Muscle of back (tissue), 13 donors: ENCODE results near the gene PLA2G4B. TPM values are rescaled to one million over a fixed set of nuclear protein-coding genes. Genes with fewer than 3 reads are reported as not detected.
A peak's percentile ranks its signal among the peaks of the same experiment; 100 is the strongest.

ENCODE experiments used
- DNase-seq, 3 donors: peaks; one replicate each; pipeline versions ENCODE4 v3.0.0 to v3.0.0-alpha.2; 2013
- long read RNA-seq, 9 donors: transcript quantifications; one replicate each; lab custom pipeline, GENCODE V29; 2026
- polyA plus RNA-seq, 10 donors: library from polyadenylated mRNA; unstranded; fragments of 120-200 nt; gene quantifications; one replicate each; pipeline ENCODE4 v1.2.1, GENCODE V29; 2013; ENCODE audit not compliant: insufficient read length in 10 of 10

PLA2G4B gene, protein sequence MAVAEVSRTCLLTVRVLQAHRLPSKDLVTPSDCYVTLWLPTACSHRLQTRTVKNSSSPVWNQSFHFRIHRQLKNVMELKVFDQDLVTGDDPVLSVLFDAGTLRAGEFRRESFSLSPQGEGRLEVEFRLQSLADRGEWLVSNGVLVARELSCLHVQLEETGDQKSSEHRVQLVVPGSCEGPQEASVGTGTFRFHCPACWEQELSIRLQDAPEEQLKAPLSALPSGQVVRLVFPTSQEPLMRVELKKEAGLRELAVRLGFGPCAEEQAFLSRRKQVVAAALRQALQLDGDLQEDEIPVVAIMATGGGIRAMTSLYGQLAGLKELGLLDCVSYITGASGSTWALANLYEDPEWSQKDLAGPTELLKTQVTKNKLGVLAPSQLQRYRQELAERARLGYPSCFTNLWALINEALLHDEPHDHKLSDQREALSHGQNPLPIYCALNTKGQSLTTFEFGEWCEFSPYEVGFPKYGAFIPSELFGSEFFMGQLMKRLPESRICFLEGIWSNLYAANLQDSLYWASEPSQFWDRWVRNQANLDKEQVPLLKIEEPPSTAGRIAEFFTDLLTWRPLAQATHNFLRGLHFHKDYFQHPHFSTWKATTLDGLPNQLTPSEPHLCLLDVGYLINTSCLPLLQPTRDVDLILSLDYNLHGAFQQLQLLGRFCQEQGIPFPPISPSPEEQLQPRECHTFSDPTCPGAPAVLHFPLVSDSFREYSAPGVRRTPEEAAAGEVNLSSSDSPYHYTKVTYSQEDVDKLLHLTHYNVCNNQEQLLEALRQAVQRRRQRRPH
- 1 to 10 TPM; 1.5 to 9.7 (median 6.9) TPM for polyA plus RNA-seq
- long read RNA-seq, donor 1, result 0 reads
- long read RNA-seq, donor 2, result 0 reads
- long read RNA-seq, donor 3, result 0 reads
- long read RNA-seq, donor 4, result 0 reads
- long read RNA-seq, donor 5, result 0 reads
- long read RNA-seq, donor 6, result 0 reads
- long read RNA-seq, donor 7, result 0 reads
- long read RNA-seq, donor 8, result 0 reads
- long read RNA-seq, donor 9, result 0 reads

DNA sequence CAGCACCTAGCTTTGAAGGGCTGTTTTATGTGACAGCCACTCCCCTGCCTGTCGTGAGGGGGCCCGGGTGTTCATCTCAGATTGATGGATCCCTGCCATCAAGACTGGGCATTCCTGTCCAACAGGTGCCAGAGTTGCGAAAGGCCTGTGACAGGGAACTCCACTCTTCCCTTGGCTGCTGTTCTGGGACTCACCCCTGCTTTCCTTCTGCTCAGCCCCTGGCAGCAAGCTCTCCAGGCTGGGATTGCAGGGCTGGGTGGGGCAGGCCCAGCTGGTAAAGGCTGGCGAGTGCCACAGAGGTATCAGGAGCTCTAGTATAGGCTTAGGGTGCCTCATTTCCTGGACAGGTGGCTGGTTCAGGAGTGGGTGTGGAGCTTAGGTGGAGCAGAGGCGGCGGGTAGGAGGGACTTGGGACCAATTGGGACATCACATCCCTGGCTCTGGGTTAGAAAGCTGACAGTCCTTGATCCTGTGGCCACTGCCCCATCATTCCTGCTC is at the start of gene PLA2G4B:
Gene PLA2G4B (plus strand): TSS at position 448 of the 498 bp plus-strand sequence. CDS start 67 bp downstream, outside the sequence.
- peak in 2 of 3 donors; percentile 32 to 47 for DNase-seq

DNA sequence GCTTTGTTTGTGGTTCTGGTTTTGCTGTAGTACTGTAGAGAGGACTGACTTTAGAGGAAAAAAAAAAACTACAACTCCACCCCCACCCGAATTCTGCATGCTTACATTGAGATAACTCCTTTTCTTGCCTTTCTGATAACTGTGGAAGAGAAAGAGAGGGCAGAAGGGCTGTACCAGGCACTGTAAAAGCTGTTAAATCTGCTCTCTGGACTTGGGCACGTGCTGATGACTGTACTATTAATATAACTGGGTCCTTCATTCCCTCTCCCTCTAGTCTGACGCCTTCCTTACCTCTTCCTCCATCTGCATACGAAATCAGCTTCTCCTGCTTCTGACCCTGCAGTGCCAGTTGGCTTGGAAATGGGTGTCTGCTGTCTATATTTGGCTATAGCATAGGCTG is 49.4 kb upstream of the PLA2G4B start:
- no peak for DNase-seq

DNA sequence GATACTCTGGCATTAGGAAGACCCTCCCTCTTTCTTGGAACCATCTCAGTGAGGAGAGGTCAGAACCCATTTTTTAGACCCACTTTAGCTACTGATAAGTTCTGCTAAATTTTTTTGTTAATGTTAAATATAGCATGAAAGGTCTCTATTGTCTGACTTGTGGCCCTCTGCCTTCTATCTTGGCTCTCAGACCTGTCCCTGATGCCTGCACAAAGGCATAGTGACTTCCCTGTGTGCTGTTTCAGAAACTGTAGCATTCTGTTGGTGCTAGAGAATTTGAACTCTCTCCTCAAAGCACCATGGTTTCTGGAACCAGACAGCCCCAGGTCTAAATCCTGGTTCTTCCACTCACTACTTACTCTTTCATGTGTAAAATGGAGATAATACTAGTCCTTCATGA is 49.0 kb upstream of the PLA2G4B start:
- DNase-seq, result no peak

DNA sequence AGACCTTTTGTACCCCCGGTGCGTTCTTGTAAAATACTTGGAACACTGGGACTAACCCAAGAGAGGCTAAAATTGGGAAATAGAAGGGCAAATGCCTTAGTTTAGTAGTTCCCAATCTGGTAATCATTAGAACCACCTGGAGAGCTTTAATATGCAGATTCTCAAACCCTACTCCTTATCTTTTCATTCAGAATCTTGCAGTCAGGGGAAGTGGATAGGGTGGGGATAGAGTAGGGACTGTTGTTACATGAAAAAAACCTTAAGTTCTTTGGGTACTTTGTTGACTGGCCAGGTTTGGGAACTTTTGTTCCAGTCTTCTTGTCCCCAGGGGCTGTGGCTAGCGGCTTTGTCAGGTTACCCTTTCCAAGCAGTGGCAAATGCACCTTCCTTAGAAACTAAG is 48.5 kb upstream of the PLA2G4B start:
- no peak for DNase-seq

DNA sequence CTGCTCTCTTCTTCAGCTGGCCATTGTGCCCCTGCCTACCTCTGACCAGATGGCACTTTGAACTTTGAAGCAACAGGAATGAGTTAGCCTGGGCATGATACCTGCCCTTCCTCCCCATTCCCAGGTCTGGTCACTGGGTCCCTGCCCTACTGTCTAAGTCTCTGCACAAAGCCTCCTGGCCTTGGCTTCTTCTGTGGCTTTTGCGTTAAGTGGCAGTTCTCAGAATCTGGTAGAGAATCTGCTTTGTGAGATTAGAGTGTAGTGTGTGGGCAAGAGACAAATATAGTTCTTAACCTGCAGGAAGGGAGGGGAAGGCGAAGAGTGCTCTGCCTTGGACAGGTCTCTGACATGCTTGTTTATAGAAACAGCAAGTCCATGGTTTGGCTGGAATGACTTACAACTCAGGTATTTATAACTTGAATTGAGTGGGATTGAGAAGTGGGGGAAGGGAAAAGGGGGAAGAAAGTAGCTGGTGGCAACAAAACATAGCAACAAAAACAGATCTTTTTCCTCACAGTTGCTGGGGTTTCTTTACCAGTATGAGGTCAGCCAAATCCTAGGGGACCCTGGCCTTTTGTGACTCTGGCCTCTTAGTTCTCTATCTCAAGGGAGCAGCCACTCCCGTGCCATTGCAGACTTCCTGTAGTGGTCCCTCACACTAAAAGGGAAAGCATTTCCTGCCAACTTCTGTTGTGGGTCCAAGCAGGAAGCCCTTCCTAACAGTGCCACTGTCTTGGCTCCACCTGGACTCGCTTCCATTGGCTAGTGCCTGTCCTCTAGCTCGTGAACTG is 47.7 kb upstream of the PLA2G4B start:
- peak in 1 of 3 donors; percentile 37 for DNase-seq

DNA sequence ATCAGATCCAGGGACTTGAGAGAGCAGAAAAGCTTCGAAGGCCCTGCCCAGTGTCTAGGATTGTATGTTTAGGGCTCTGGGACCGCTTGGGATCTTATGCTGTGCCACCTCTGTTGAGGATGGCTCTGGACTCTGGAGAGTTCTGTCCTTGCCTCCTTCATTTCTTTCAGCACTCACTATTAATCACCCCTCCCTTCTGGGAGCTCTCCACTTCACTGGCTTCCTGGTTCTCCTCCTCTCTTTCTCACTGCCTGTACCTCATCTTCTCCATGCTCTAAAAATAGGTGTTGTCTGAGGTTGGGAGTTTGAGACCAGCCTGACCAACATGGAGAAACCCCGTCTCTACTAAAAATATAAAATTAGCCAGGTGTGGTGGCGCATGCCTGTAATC is 47.1 kb upstream of the PLA2G4B start:
- no peak for DNase-seq

DNA sequence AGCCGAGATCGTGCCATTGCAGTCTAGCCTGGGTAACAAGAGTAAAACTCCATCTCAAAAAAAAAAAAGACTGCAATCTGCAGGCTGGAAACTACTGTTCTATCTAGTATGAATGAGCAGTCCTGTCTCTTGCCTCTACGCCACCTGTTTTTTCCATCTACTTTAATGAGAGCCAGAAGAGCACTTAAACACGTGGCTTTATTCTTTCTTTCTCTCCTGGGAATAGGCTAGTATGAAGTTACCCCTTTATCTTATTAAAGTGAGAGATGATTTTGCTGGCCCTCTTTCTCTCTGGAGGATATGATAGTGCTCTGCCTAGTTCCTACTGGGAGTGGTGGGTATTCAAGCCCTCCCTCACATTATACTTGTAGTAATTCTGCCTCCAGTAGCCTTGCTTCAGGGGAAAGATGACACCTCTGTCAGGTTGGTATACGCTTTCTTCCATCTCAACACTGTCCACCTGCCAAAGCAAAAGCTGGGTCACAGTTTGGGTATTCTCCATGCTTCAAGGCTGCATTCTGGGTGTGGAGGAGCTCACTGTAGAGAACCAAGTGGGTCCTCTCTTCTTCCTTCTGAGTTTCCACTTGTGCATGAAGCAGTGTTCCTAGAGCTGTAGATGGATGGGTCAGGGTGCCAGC is 46.5 kb upstream of the PLA2G4B start:
- peak in 1 of 3 donors; percentile 51 for DNase-seq

DNA sequence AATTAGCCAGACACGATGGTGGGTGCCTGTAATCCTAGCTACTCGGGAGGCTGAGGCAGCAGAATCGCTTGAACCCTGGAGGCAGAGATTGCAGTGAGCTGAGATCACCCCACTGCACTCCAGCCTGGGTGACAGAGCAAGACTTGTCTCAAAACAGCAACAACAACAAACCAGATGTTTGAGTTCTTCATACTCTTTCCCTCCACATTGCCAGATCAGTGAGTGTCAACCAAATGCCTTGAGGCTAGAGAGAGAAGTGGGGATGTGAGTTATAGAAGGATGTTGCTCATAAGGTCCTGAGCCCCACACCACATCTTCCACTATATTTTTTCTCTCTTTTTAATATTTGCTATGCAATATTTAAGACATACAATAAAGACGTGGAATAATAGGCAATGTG is 44.6 kb upstream of the PLA2G4B start:
- DNase-seq, result no peak

DNA sequence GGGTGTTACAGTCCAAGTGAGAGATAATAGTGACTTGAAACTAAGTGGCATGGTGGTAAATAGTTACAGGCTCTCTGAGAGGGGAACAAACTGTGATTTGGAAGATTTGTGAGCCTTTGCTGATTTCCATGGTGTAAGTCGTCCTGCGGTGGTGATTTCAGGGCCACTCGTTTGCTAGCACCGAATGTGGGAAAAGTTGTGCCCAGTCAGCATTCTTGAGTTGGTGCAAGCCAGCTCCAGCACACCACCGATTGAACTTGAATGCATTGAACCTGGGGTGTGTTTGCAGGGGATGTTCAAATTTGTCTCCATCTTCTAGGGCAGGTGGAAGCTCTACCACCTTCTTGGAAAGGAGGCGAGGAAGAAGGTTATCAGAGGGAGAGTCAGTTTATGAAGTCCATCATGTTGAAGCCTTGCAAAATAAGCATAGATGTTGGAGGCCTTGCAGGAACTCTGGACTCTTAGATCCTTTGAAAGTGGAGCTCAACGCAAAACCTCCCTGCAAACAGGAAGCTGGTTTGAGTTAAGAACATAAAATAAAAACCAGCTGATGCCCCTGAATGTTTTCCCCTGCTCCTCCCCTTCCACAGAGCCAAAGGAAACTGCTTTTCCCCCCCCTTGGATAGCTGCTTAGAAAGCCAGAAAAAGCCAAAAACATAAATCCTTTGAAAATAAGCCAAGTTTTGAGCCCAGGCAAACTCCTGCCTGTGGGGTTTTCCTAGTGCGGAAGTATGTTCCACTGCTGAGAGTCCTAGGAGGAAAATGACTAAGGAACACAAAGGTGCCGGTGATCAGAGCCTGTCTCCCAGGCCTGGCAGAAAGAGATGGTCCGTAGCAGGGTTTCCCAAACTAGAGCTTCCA is 42.4 kb upstream of the PLA2G4B start:
- peak in 2 of 3 donors; percentile 55 to 58 for DNase-seq

DNA sequence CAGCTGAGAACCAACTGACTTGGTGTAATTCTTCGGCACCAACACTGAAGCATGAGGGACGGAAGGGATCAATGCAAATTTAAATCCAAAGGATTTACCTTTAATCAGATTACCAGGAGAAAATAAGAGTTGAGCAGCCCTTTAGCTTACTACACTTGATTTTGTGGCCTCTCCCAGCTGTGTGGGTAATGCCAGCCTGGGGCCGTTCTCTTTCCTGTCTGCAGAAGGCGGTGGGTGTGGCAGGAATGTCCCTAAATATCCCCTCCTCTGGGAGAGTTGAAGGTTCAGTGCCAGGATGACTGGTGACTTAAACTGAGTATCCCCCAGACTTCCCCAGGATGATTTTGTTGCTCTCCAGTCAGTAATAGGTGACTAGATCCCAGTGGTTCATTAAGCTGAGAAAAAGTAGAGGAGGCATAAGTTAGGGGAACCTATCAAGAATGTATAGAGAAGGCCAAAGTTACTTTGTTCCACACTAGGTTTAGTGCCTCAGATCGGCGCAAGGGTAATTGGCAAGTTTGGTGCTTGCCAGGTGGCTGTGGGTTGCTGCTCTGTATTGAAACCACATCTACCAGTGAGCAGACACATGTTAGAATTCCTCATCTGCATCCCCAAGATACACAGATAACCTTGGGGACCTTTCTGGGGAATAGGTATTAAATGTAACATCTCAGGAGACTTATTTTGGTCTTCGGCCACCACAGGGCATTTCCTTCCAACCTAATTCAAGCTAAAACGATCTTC is 41.3 kb upstream of the PLA2G4B start:
- no peak for DNase-seq

DNA sequence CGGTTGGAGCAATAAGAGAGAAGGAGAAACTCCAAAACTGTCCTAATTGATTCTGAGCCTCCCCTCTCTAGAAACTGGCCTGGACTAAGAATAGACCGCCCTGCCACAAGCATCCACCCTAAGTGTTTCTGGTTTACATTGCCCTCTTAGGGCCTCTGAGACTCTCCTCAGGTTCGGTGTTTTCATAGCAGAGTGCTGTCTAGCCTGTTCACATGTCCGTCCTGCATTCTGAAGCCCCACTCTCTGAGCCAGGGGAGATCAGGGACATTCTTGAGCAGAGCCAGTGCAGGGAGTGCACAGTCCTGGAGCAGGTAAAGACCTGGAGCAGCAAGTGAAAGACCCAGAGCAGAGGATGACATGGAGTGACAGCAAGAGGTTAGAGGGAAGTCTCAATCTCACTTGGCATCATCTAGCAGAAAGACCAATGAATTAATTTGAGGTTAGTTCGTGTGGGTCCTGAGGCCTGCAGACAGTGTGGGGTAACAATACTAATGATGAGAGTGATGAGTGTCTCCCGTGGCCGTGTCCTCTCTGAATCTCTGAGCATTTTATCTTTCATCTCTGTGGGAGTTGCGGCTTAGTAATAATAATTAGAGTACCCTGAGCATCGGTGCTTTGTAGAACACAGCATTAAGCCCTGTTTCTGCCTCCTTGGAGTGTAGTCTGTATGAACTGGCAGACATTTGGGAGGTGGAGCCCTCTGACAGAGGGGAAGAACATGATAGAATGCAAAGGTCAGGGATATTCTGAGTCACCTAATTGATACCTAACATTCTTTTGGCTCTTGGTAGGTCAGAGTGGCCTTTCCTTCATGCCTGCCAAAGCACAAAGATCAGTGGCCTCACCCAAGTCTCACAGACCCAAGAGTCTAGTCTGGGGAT is 39.8 kb upstream of the PLA2G4B start:
- no peak for DNase-seq

DNA sequence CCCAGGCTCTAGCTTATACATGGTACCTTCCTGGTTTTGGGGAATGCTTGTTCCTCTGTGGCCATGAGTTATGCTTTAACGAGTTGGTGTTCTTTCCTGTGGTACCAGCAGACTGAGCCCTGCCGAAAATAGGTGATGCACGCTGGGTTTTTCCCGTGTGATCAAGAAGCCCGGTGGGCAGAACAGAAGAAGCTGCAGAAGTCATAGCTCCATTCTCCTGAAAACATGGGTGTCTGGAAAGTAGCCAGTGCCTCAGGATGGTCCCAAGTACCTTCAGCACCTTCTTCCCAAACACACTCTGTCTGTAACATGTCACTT is 39.2 kb upstream of the PLA2G4B start:
- DNase-seq, result no peak

DNA sequence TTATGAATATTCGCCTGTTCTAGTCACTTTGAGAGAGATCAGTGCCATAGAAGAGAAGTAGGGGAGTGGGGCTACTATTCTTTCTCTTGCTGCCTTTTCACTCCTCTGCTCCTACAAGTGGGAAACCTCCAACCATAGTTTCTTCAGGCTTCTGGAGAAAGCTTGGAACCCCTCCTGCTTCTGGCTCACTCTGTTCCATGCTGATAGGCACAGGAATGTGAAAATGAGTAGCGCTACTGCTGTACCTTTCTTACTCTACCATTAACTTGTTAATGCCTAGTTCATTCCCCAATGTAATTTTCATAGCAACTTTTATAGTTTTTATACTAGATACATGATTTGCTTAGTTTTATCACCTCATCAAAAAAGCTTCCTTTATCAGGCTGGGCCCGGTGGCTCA is 37.5 kb upstream of the PLA2G4B start:
- DNase-seq, result no peak

DNA sequence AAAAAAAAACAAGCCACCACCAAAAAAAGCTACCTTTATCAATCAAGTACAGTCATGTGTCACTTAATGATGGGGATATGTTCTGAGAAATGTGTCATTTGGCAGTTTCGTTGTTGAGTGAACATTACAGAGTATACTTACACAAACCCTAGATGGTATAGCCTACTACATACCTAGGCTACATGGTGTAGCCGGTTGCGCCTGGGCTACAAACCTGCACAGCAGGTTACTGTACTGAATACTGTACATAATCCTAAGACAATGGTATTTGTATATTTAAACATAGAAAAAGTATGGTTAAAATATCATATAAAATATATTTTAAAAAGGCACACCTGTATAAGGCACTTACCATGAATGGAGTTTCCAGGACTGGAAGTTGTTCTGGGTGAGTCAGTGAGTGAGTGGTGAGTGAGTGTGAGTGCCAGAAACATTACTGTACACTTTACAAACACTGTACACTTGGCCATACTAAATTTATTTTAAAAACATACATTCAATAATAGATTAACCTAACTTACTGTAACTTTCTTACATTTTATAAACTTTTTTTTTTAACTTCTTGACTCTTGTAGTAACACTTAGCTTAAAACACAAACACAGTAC is 36.7 kb upstream of the PLA2G4B start:
- DNase-seq, result no peak

DNA sequence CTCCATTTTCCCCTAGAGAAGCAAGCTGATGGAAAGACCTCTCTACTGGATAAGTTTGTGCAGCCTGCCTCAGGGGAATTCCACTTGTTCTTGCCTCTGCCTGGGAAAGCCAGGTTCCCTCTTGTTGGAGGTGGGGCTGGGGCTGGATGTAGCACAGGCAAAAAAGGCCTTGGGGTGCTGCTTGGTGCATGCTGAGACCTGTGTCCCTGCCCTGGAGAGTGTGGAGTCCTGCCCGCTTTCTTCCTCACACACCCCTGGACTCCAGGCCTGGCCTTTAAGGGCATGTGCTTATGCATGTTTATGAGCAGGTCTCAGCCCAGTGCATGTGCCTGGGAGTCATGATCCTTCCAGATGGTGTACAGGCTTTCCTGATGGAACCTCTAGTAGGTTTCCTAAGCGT is 34.3 kb upstream of the PLA2G4B start:
- DNase-seq, result no peak

DNA sequence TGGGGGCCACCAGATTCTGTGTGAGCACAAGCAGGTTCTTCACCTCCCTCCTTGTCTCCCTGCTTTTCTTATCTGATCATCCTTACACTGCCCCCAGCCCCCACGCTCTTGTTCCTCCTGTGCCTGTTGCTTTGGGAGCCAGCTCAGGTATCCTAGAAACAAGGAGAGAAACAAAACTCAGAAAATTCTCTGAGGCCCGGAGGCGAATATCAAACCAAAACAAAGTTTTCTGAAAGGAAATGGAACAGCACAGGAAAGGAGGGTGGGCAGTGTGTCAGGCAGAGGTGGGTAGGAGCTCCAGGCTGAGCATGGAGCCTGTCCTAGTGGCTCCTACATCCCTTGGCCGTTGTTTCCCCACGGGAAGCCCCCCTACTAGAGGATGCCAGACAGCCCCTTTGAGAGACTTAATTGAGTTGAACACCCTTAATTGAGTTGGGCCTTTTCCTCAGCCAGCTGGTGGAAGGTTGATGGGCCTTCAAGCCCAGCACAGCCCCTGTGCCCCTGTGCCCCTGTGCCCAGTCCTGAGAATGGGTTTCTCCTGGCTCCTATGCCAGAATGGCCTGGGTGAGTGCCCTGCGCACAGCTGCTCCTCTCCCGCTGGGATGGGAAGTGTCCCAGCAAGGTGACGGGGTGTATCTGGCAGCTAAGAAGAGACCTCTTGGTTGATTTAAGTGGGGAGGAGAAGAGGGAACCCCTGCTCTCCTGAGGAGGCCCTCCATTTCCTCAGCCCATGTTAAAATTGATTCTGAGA is 33.6 kb upstream of the PLA2G4B start:
- DNase-seq, result peak in 1 of 3 donors; percentile 44

DNA sequence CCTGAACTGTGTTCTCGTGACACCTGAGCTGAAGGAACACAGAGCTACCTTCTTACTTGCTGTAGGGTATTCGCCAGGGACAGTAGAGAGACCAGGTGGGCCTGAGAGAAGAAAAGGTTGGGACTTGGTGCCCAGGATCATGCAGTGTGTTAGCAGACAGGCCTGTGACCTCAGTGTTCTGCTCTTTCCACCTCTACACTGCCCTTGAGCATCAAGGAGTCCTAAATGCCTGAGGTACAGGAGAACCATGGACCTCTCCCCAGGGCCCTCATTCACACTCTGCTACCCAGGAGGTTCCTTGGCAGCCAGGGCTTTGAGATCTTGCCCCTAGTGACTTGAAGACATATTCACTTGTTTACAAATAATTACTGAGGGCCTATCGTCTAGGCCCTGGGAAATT is 32.9 kb upstream of the PLA2G4B start:
- no peak for DNase-seq
